Astrocyte (in vitro differentiated cells and primary cell): ENCODE data around the gene EML1. TPM values are rescaled to one million over a fixed set of nuclear protein-coding genes. Genes with fewer than 3 reads are reported as not detected.
A peak's percentile ranks its signal among the peaks of the same experiment; 100 is the strongest.

ENCODE experiments used
- DNase-seq: peaks from one replicate; pipeline ENCODE4 v3.0.0-alpha.2; 2010; ENCODE audit warnings: low read depth
- FAIRE-seq: peaks from 2 replicates; lab custom pipeline; 2011; peaks lifted over from hg19 to GRCh38; lab: Jason Lieb, UNC
- H2AFZ ChIP-seq: 2 replicates; pipeline ENCODE4 v1.6.0; 2012; ENCODE audit warnings: low read depth, low read length, inconsistent platforms
- H3K27ac ChIP-seq: 2 replicates; pipeline ENCODE4 v1.5.1; 2011; ENCODE audit warnings: low read depth, low read length, inconsistent platforms
- H3K27me3 ChIP-seq: 2 replicates; pipeline ENCODE4 v1.6.0; 2011; ENCODE audit warnings: low read length, inconsistent platforms; ENCODE audit not compliant: insufficient read depth
- H3K36me3 ChIP-seq: 2 replicates; pipeline ENCODE4 v1.5.1; 2011; ENCODE audit warnings: low read length, inconsistent platforms; ENCODE audit not compliant: insufficient read depth
- H3K4me1 ChIP-seq: 2 replicates; pipeline ENCODE4 v1.5.1; 2011; ENCODE audit warnings: low read length, inconsistent platforms; ENCODE audit not compliant: insufficient read depth
- H3K4me2 ChIP-seq: 2 replicates; pipeline ENCODE4 v1.6.0; 2012; ENCODE audit warnings: low read length, inconsistent platforms
- H3K4me3 ChIP-seq: 2 replicates; pipeline ENCODE4 v1.5.1; 2011; ENCODE audit warnings: low read depth, mild to moderate bottlenecking, low read length, inconsistent platforms; ENCODE audit not compliant: insufficient read depth
- H3K79me2 ChIP-seq: 2 replicates; pipeline ENCODE4 v1.6.0; 2012; ENCODE audit warnings: mild to moderate bottlenecking, low read length, inconsistent platforms; ENCODE audit not compliant: insufficient read depth
- H3K9ac ChIP-seq: 2 replicates; pipeline ENCODE4 v1.6.0; 2012; ENCODE audit warnings: mild to moderate bottlenecking, low read length, inconsistent platforms
- H3K9me3 ChIP-seq: 2 replicates; pipeline ENCODE4 v1.5.1; 2012; ENCODE audit warnings: low read depth, mild to moderate bottlenecking, low read length, inconsistent platforms; ENCODE audit not compliant: insufficient read depth
- H4K20me1 ChIP-seq: 2 replicates; pipeline ENCODE4 v1.6.0; 2012; ENCODE audit warnings: low read length, inconsistent platforms; ENCODE audit not compliant: insufficient read depth
- H3K27ac Mint-ChIP-seq: one replicate; pipeline ENCODE4 v1.8.0; 2021; ENCODE audit warnings: mild to moderate bottlenecking, mixed read lengths; ENCODE audit not compliant: unreplicated experiment
- H3K27me3 Mint-ChIP-seq: one replicate; pipeline ENCODE4 v1.8.0; 2021; ENCODE audit warnings: low read depth, mixed read lengths; ENCODE audit not compliant: unreplicated experiment
- H3K36me3 Mint-ChIP-seq: one replicate; pipeline ENCODE4 v1.8.0; 2021; ENCODE audit warnings: low read depth, mixed read lengths; ENCODE audit not compliant: unreplicated experiment
- H3K4me1 Mint-ChIP-seq: one replicate; pipeline ENCODE4 v1.8.0; 2021; ENCODE audit warnings: low read depth, mixed read lengths; ENCODE audit not compliant: unreplicated experiment
- H3K4me3 Mint-ChIP-seq: one replicate; pipeline ENCODE4 v1.8.0; 2021; ENCODE audit warnings: mild to moderate bottlenecking, moderate library complexity, mixed read lengths; ENCODE audit not compliant: unreplicated experiment
- H3K9me3 Mint-ChIP-seq: one replicate; pipeline ENCODE4 v1.8.0; 2021; ENCODE audit warnings: mild to moderate bottlenecking, mixed read lengths; ENCODE audit not compliant: unreplicated experiment
- CTCF ChIP-seq: IDR thresholded peaks from 2 replicates; pipeline ENCODE4 v1.5.1; 2011; ENCODE audit warnings: low read depth, mild to moderate bottlenecking, inconsistent platforms, low read length, moderate library complexity; ENCODE audit not compliant: insufficient read depth
- EZH2 ChIP-seq: IDR thresholded peaks from 2 replicates; pipeline ENCODE4 v1.6.1; 2012; ENCODE audit warnings: mild to moderate bottlenecking, low read length, inconsistent platforms; ENCODE audit not compliant: insufficient read depth
- total RNA-seq: library from RNA; stranded (reverse); gene quantifications from 2 replicates; pipeline ENCODE4 v1.2.1, GENCODE V29; 2021

Gene EML1
- total RNA-seq, 1 donor from 2014 or later: 17.1 TPM

GRCh38 chr14:99966912-99967311 is 173.7 kb downstream of the EML1 start:
- peaks cover 16% of the 10 kb centered on the region for H3K4me1 Mint-ChIP-seq
- no peak overlapping the region for H2AFZ ChIP-seq
- DNase-seq: no peak
- H3K9ac ChIP-seq: no peak overlapping the region
- FAIRE-seq: no peak
- H3K27ac Mint-ChIP-seq: no peak overlapping the region
- H3K4me3 Mint-ChIP-seq: no peak overlapping the region
- TF ChIP-seq EZH2 (no peak), CTCF (no peak)
- peaks cover 23% of the 10 kb centered on the region for H3K4me1 ChIP-seq
- H3K9me3 ChIP-seq: no peaks in the 10 kb centered on the region
- no peak overlapping the region for H3K4me2 ChIP-seq
- no peak overlapping the region for H3K27ac ChIP-seq
- H3K27me3 ChIP-seq: no peaks in the 10 kb centered on the region
- no peaks in the 10 kb centered on the region for H4K20me1 ChIP-seq
- peaks cover 4% of the 10 kb centered on the region for H3K9me3 Mint-ChIP-seq
- H3K36me3 Mint-ChIP-seq: peaks cover 4% of the 10 kb centered on the region
- H3K4me3 ChIP-seq: no peak overlapping the region
- no peaks in the 10 kb centered on the region for H3K79me2 ChIP-seq
- no peaks in the 10 kb centered on the region for H3K36me3 ChIP-seq
- peaks cover 19% of the 10 kb centered on the region for H3K27me3 Mint-ChIP-seq

GRCh38 chr14:99968191-99968920 is 175.1 kb downstream of the EML1 start:
- peak overlapping the region; percentile 83 for H3K27ac Mint-ChIP-seq
- H3K9ac ChIP-seq: peak overlapping the region; percentile 45
- peak overlapping the region; percentile 75 for H3K27ac ChIP-seq
- peaks cover 17% of the 10 kb centered on the region for H3K27me3 Mint-ChIP-seq
- peaks cover 14% of the 10 kb centered on the region for H3K79me2 ChIP-seq
- H3K27me3 ChIP-seq: no peaks in the 10 kb centered on the region
- H3K9me3 ChIP-seq: no peaks in the 10 kb centered on the region
- H3K4me3 ChIP-seq: no peak overlapping the region
- H3K4me2 ChIP-seq: peak overlapping the region; percentile 67
- peak overlapping the region; percentile 5 for H3K4me3 Mint-ChIP-seq
- DNase-seq: peak; percentile 94
- peak; percentile 78 for FAIRE-seq
- peaks cover 16% of the 10 kb centered on the region for H3K4me1 Mint-ChIP-seq
- peaks cover 23% of the 10 kb centered on the region for H3K4me1 ChIP-seq
- peaks cover 10% of the 10 kb centered on the region for H4K20me1 ChIP-seq
- H2AFZ ChIP-seq: peak overlapping the region; percentile 27
- peaks cover 3% of the 10 kb centered on the region for H3K36me3 Mint-ChIP-seq
- TF ChIP-seq EZH2 (no peak), CTCF (no peak)
- no peaks in the 10 kb centered on the region for H3K36me3 ChIP-seq
- peaks cover 6% of the 10 kb centered on the region for H3K9me3 Mint-ChIP-seq

- DNase-seq (peak; percentile 76), FAIRE-seq (no peak)
- Histone ChIP-seq H3K4me2 (peak overlapping the region; percentile 67), H3K9me3 (no peaks in the 10 kb centered on the region), H3K36me3 (no peaks in the 10 kb centered on the region), H3K27ac (peak overlapping the region; percentile 75), H3K27me3 (no peaks in the 10 kb centered on the region), H2AFZ (no peak overlapping the region), H3K79me2 (peaks cover 20% of the 10 kb centered on the region), H3K4me3 (no peak overlapping the region), H3K9ac (peak overlapping the region; percentile 2), H4K20me1 (peaks cover 15% of the 10 kb centered on the region), H3K4me1 (peaks cover 23% of the 10 kb centered on the region)
- H3K36me3 Mint-ChIP-seq: peaks cover 3% of the 10 kb centered on the region
- peaks cover 17% of the 10 kb centered on the region for H3K27me3 Mint-ChIP-seq
- TF ChIP-seq CTCF (no peak), EZH2 (no peak)
- H3K4me3 Mint-ChIP-seq: no peak overlapping the region
- H3K9me3 Mint-ChIP-seq: peaks cover 6% of the 10 kb centered on the region
- H3K4me1 Mint-ChIP-seq: peaks cover 16% of the 10 kb centered on the region
- peak overlapping the region; percentile 83 for H3K27ac Mint-ChIP-seq
These were observed 175.7 kb downstream of the EML1 start for GRCh38 chr14:99968941-99969340.
